Upper lobe of right lung (tissue), 1 donor: ENCODE results near the gene CMIP. TPM values are rescaled to one million over a fixed set of nuclear protein-coding genes. Genes with fewer than 3 reads are reported as not detected.

Experiments
- ATAC-seq: fragments of 200-7000 bp; cut with Tn5 transposase; one replicate; pipeline ENCODE4 v1.9.1; 2020; ENCODE audit warnings: mild to moderate bottlenecking, moderate library complexity
- DNase-seq: peaks from one replicate; pipeline ENCODE4 v3.0.0-alpha.2; 2020
- H3K27ac ChIP-seq: fragments of 200-600 bp; one replicate; pipeline ENCODE4 v1.8.0; 2022
- H3K27me3 ChIP-seq: fragments of 200-600 bp; one replicate; pipeline ENCODE4 v1.8.0; 2022; ENCODE audit warnings: mild to moderate bottlenecking
- H3K36me3 ChIP-seq: fragments of 200-600 bp; one replicate; pipeline ENCODE4 v1.8.0; 2022
- H3K4me1 ChIP-seq: fragments of 200-600 bp; one replicate; pipeline ENCODE4 v1.8.0; 2022
- H3K4me3 ChIP-seq: fragments of 200-600 bp; one replicate; pipeline ENCODE4 v1.8.0; 2022; ENCODE audit warnings: mild to moderate bottlenecking
- H3K9me3 ChIP-seq: fragments of 200-600 bp; one replicate; pipeline ENCODE4 v1.8.0; 2022
- CTCF ChIP-seq: fragments of 200-600 bp; IDR thresholded peaks from one replicate; pipeline ENCODE4 v1.8.0; 2022; ENCODE audit warnings: antibody characterized with exemption
- intact Hi-C: fragments of 100-400 bp; cut with DNase I; formaldehyde crosslinking; loops from one replicate; pipeline ENCODE4 v1.11.0; 2022
- total RNA-seq: library from RNA; stranded (reverse); fragmentation: NEBNext Ultra II Directional; extraction: Animal tissue kit (Norgen Biotek cat#: 25700); gene quantifications from one replicate; pipeline ENCODE4 v1.2.1, GENCODE V29; 2021
- donor health status: DM: no; HTN: yes; CAD: no; lungs with severe emphysema.

The CMIP gene
- total RNA-seq, 1 donor from 2014 or later = 73.8 TPM

DNA sequence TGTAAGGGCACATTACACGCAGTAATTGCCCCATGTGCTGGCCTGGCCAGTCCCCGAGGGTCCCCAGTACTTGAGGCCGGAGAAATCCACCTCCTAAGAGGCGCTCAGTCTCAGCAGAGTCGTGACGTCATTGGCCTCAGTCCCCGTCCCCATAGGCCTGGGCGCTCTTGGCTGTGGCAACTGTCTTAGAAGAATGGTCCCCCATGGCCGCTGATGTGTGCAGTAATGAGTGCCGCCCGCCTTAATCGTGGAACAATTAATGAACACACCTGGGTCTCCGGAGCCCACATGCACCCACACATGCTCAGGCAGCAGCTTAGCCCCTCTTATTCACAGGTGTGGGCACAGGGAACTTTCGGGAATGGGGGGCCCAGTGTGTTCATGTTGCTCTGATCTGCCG is 248.0 kb downstream of the CMIP start:
- H3K27ac ChIP-seq = no peak overlapping the region
- DNase-seq (no peak), ATAC-seq (no peak)
- H3K27me3 ChIP-seq = no peaks in the 10 kb centered on the region
- intact Hi-C loops = no loop called here
- no peak for TF ChIP-seq CTCF
- no peak overlapping the region for H3K4me3 ChIP-seq
- H3K36me3 ChIP-seq = peaks cover 31% of the 10 kb centered on the region
- no peaks in the 10 kb centered on the region for H3K9me3 ChIP-seq
- H3K4me1 ChIP-seq = peaks cover 11% of the 10 kb centered on the region

DNA sequence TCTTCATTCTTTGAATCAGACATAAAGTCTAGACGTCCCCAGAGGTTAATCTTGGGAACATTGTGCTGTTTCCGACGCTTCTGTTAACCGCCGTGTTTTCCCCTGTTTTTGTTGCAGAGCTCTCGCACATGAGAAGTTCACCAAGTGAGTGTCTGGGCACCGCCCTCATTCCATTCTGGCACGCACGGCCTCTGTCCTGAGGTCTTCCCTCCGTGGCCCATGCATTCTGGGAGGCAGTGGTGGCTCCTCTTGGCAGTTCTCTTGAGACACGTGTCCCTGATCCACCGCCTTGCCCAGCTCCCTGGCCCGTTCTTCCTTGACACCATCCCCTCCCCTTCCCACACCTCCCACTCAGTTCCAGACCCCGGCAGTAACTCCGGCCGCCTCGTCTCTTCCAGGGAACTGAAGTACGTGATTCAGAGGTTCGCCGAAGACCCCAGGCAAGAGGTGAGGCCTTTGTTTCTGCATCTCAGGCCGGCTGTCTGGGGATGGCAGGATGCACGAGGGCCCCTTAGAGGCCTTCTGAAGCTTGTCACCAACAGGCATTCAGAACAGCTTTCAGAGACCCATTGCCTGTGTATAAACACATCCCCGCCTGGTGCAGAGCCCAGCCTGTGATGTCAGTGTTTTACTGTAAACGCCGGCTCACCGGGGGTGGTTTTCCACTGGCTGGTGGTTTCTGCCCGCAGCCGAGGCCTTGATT is 248.6 kb downstream of the CMIP start:
- H3K4me1 ChIP-seq = peaks cover 13% of the 10 kb centered on the region
- TF ChIP-seq CTCF = no peak
- no peak for DNase-seq
- ATAC-seq = no peak
- peak overlapping the region; percentile 18 for H3K27ac ChIP-seq
- H3K9me3 ChIP-seq = no peaks in the 10 kb centered on the region
- intact Hi-C loops = no loop called here
- H3K36me3 ChIP-seq = peaks cover 34% of the 10 kb centered on the region
- H3K27me3 ChIP-seq = no peaks in the 10 kb centered on the region
- no peak overlapping the region for H3K4me3 ChIP-seq

GRCh38 chr16:81693744-81694303 is 249.2 kb downstream of the CMIP start:
- no peaks in the 10 kb centered on the region for H3K9me3 ChIP-seq
- H3K27ac ChIP-seq = no peak overlapping the region
- DNase-seq = no peak
- H3K4me1 ChIP-seq = peaks cover 19% of the 10 kb centered on the region
- H3K36me3 ChIP-seq = peaks cover 40% of the 10 kb centered on the region
- H3K27me3 ChIP-seq = no peaks in the 10 kb centered on the region
- intact Hi-C loops = no loop called here
- no peak overlapping the region for H3K4me3 ChIP-seq
- no peak for TF ChIP-seq CTCF
- no peak for ATAC-seq

GRCh38 chr16:81694494-81695280 is 250.1 kb downstream of the CMIP start:
- H3K4me1 ChIP-seq = peaks cover 20% of the 10 kb centered on the region
- ATAC-seq (no peak), DNase-seq (no peak)
- intact Hi-C loops = no loop called here
- no peaks in the 10 kb centered on the region for H3K9me3 ChIP-seq
- peaks cover 40% of the 10 kb centered on the region for H3K36me3 ChIP-seq
- no peaks in the 10 kb centered on the region for H3K27me3 ChIP-seq
- no peak overlapping the region for H3K4me3 ChIP-seq
- H3K27ac ChIP-seq = no peak overlapping the region
- TF ChIP-seq CTCF = no peak

DNA sequence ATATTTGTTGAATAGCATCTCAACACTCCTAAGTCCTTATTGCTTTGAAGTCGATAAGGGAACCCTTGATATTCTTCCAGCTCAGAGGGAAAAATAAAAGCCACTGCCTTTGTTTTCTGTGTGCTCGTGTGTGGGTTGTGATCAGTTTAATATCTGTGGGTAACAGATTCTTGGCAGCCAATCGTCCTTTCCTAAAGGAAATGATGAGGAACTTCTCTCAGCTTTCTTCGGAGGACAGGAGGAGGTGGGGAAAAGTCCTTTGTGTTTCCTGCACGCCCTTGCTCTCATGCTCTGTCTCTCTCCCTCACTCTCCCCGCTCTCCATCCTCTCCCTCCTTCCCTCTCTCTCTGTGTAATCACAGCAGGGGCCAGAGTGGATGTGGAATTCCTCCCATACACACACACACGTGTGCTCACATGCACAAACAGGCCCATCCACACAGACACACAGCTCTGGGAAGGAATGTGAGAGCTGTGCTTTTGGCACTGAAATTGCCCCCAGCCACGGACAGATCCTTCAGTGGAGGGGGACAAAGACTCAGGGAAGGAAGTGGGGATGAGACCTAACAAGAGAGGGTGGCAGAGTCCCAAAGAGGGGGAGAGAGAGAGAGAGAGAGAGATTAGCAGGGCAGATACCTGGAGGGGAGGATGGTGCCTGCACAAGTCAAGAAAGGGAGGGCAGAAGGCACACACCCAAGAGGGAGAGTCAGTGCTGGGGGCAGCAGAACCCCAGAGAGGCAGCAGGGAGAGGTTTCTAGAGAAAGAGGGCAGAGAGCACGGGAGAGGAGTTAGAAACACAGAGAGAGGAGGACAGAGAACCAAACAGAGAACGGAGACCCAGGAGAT is 250.9 kb downstream of the CMIP start:
- H3K27me3 ChIP-seq = no peaks in the 10 kb centered on the region
- H3K36me3 ChIP-seq = peaks cover 40% of the 10 kb centered on the region
- no peaks in the 10 kb centered on the region for H3K9me3 ChIP-seq
- no peak overlapping the region for H3K27ac ChIP-seq
- no peak overlapping the region for H3K4me3 ChIP-seq
- intact Hi-C loops = no loop called here
- TF ChIP-seq CTCF = no peak
- DNase-seq = no peak
- no peak for ATAC-seq
- peaks cover 20% of the 10 kb centered on the region for H3K4me1 ChIP-seq
